Measurements from ENCODE around the gene USH2A.
"Not testable (repeated sequence)": the region's sequence is repeated elsewhere in the genome, so short reads cannot be mapped to it uniquely, and the experiment has no call there.

Gene USH2A

DNA sequence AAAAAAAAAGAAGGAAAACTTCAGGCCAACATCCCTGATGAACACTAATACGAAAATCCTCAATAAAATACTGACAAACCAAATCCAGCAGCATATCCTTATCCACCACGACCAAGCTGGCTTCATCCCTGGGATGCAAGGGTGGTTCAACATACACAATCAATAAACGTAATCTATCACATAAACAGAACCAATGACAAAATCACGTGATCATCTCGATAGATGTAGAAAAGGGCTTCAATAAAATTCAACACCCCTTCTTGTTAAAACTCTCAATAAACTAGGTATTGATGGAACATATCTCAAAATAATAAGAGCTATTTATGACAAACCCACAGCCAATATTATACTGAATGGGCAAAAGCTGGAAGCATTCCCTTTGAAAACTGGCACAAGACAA is 82.7 kb downstream of the USH2A start:
- H3K36me3 Mint-ChIP-seq (ENCODE audit: low read depth); H3K27ac Mint-ChIP-seq; H3K4me3 Mint-ChIP-seq; H3K9me3 Mint-ChIP-seq; DNase-seq; H3K4me1 Mint-ChIP-seq (ENCODE audit: low read depth); H3K27me3 Mint-ChIP-seq: not testable (repeated sequence)

DNA sequence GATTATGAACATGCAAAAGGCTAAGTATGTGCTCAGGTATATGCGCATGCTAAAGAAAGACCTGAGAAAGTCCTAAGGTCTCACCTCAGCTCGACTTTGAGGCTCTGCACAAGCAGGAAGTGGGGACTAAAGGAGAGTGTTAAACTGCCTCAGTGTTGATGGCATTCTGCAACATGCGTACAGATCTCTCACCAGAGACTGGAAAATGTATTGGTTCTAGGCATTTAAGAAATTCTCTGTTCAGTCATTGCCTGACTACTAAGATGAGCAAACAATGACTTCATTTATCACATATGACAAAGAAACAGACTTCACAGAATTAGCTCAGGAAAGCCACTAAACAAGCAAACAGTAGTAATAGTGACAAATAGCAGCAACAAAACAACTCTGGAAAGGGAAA is 90.8 kb downstream of the USH2A start:
- Mint-ChIP-seq H3K4me1 (ENCODE audit: low read depth) (no peaks in the 10 kb centered on the region), H3K27ac (no peak overlapping the region), H3K36me3 (ENCODE audit: low read depth) (no peaks in the 10 kb centered on the region), H3K27me3 (no peaks in the 10 kb centered on the region), H3K9me3 (peaks cover 11% of the 10 kb centered on the region), H3K4me3 (no peak overlapping the region)
- DNase-seq, result no peak

DNA sequence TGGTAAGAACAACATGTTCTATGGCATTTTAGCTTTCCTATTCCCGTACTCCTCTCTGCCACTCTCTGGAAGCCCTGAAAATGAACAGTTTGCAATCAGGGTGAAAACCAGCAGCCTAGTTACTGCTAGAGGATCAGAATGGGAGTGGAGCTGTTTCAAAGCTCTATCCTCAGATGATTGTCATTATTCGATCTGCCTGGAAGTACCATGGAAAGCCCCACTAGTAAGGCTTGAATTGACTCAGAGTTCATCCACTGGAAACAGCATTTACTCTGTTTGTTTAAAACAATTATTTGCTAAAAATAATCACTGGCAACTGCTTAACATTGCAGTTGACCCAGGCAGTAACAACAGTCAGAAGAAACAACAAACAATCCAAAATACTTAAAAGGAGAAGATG is 91.2 kb downstream of the USH2A start:
- Mint-ChIP-seq H3K9me3 (peaks cover 11% of the 10 kb centered on the region), H3K4me3 (no peak overlapping the region), H3K27me3 (no peaks in the 10 kb centered on the region), H3K36me3 (ENCODE audit: low read depth) (no peaks in the 10 kb centered on the region), H3K4me1 (ENCODE audit: low read depth) (no peaks in the 10 kb centered on the region), H3K27ac (no peak overlapping the region)
- DNase-seq, result no peak

DNA sequence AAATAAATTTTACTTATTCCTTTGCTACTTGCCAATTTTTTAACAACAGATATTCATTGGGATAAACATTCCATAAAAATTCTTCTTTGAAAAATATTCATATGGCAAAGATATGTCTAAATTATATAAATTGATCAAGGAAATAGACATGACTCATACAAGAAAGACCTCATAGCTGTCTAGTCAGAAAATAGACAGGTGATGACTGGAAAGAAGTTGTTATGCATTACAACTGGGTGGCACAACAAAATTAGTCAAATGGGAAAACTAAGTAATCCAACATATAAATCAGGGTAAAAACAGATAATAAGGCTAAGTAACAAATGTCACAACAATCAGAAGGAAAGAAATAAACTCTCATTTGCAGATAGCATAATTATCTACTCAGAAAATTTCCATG is 92.0 kb downstream of the USH2A start:
- Mint-ChIP-seq H3K9me3 (peaks cover 14% of the 10 kb centered on the region), H3K27ac (no peak overlapping the region), H3K27me3 (no peaks in the 10 kb centered on the region), H3K4me1 (ENCODE audit: low read depth) (no peaks in the 10 kb centered on the region), H3K36me3 (ENCODE audit: low read depth) (no peaks in the 10 kb centered on the region), H3K4me3 (no peak overlapping the region)
- DNase-seq, result no peak

DNA sequence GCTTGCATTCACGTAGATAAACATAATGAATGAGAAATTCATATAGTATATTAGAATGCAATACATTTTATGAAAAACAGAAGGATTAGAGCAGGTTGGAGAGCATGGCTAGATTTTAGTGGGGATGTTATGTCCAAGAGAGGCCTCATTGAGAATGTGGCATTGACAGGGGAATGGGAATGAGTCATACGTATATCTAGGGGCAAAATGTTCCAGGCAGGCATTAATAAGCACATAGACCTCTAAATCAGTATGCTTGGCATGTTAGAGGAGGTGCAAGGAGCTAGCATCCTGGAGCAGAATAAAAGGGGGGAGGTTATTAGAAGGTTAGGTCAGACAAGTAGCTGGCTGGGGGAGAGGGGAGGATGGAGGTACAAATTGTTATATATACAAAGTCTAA is 93.0 kb downstream of the USH2A start:
- Mint-ChIP-seq H3K27me3 (no peaks in the 10 kb centered on the region), H3K36me3 (ENCODE audit: low read depth) (no peaks in the 10 kb centered on the region), H3K9me3 (peaks cover 14% of the 10 kb centered on the region), H3K4me3 (no peak overlapping the region), H3K27ac (no peak overlapping the region), H3K4me1 (ENCODE audit: low read depth) (no peaks in the 10 kb centered on the region)
- DNase-seq, result no peak

DNA sequence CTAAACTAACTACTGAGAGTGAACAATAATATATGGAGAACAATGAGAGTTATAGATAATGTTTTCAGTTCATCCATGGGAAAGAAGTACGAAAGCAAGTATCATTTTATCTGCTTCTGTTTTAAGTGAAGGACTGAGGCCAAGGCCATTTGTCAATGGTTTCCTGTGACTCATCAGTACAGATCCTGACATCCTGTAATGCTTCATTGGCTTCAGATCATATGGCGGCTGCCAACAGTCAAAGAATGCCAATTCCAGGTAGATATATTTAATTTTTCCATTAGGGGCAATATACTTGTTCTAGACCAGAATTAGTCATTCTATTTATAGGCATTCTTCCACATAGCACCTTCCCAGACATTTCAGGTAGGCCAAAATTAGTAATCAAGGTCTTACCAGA is 97.3 kb downstream of the USH2A start:
- DNase-seq, result no peak
- Mint-ChIP-seq H3K27ac (no peak overlapping the region), H3K4me1 (ENCODE audit: low read depth) (no peaks in the 10 kb centered on the region), H3K4me3 (no peak overlapping the region), H3K36me3 (ENCODE audit: low read depth) (no peaks in the 10 kb centered on the region), H3K9me3 (peaks cover 8% of the 10 kb centered on the region), H3K27me3 (no peaks in the 10 kb centered on the region)

DNA sequence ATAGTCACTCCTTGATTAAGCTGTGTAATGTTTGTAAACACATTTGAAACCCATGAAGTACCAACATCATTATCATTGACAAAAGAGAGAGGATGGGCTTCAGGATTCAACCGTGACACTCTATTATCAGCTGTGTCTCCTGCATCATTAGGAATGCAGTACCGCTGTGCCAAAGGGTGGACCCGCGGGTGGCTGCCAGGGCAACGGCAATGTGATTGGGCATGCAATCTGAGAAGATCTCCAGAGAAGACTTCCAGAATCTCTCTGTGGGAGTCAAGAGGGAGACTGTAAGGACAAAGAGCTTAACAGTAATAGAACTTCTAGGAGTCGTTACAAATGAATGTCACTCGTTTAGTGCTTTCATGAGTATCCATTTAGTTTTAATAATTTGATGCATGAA is 97.9 kb downstream of the USH2A start:
- Mint-ChIP-seq H3K27me3 (no peaks in the 10 kb centered on the region), H3K4me3 (no peak overlapping the region), H3K27ac (no peak overlapping the region), H3K9me3 (peaks cover 6% of the 10 kb centered on the region), H3K36me3 (ENCODE audit: low read depth) (no peaks in the 10 kb centered on the region), H3K4me1 (ENCODE audit: low read depth) (no peaks in the 10 kb centered on the region)
- DNase-seq, result no peak

DNA sequence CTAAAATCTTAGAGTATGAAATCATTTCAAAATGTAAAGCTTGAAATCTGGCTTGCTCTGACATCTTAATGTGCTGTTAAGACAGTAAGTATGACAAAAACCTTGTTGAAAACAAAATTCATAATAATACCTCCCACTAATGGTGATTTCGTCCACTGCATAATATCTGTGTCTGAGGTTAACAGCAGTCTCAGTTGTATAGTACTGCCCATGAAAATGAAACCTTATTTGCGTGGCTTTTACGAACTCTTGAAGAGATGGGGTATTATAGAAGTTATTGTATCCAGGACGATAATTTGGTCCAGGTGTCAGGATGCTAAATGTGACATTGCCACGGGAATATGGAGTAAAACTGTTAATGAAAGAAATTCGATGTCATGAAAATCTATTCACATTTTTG is 99.9 kb downstream of the USH2A start:
- DNase-seq, result no peak
- Mint-ChIP-seq H3K27me3 (no peaks in the 10 kb centered on the region), H3K4me3 (no peak overlapping the region), H3K4me1 (ENCODE audit: low read depth) (no peaks in the 10 kb centered on the region), H3K27ac (no peak overlapping the region), H3K36me3 (ENCODE audit: low read depth) (no peaks in the 10 kb centered on the region), H3K9me3 (peaks cover 4% of the 10 kb centered on the region)

DNA sequence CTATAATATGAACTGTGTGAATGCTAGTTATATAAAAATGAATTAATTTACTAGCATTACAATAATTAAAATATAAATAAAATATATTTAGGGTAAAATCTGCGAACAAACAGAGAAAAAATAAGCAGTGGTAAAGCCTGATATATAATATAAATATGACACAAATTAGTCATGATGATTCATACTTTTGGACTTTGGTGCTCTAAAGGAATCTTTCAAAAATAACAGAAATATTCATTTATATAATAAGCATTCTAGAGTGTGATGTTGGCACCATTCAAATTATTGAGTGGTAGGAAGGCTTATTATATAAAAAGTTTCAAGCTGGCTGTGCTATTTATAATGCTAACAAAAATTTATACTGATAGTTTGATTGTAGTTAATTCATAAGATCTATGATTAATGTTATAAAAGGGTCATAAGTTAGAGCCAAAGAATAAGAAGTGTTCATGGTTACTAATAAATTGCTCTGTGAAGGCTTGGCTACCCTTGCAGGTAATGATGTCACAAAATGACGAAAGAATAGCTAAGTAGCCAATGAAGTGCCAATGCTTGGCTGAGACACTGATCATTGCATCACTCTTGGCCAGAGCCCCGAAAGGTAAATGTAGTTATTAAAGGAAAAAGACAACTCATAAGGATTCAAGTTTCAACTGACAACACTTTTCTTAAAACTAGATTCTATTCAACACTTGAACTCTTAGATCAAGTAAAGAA is 108.7 kb downstream of the USH2A start:
- Mint-ChIP-seq H3K27me3 (no peaks in the 10 kb centered on the region), H3K4me1 (ENCODE audit: low read depth) (no peaks in the 10 kb centered on the region), H3K9me3 (peaks cover 9% of the 10 kb centered on the region), H3K27ac (no peak overlapping the region), H3K4me3 (no peak overlapping the region), H3K36me3 (ENCODE audit: low read depth) (no peaks in the 10 kb centered on the region)
- no peak for DNase-seq

DNA sequence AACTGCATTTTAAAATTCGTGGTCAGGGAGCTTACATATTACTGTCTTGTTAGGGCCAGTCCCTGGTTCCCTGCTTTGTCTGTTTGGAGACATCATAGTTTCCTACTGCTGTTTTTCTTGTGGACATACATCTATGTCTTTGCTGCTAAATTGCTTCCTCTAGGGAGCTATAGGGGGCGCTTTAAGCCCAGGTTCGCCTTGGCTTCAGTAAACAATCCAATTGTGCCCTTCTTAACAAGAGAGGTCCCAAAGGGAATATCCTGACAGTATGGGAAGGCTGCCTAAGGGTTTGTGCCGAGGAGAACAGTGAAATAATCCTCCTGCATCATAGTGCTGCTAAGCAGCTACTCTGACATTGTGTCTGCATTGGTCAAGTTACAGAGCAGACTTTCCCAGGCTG is 112.5 kb downstream of the USH2A start:
- Mint-ChIP-seq H3K4me3 (no peak overlapping the region), H3K27me3 (no peaks in the 10 kb centered on the region), H3K36me3 (ENCODE audit: low read depth) (no peaks in the 10 kb centered on the region), H3K4me1 (ENCODE audit: low read depth) (no peaks in the 10 kb centered on the region), H3K27ac (no peak overlapping the region), H3K9me3 (peaks cover 7% of the 10 kb centered on the region)
- no peak for DNase-seq

DNA sequence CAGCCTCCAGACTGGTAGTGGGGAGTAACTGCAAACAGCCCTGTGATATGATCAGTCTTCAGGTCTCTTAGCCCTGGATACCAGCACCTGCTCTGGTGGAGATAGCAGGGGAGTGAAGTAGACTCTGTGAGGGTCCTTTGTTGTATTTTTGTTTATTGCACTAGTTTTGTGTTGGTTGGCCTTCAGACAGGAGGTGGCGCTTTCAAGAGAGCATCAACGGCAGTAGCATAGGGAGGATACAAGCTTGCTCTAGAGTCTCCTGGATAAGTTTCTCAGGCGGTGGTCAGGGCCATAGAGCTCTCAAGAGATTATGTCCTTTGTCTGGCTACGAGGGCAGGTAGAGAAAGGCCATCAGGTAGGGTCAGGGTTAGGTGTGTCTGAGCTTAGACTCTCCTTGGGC is 116.4 kb downstream of the USH2A start:
- Mint-ChIP-seq H3K9me3 (peaks cover 9% of the 10 kb centered on the region), H3K4me1 (ENCODE audit: low read depth) (no peaks in the 10 kb centered on the region), H3K27me3 (no peaks in the 10 kb centered on the region), H3K36me3 (ENCODE audit: low read depth) (no peaks in the 10 kb centered on the region), H3K4me3 (no peak overlapping the region), H3K27ac (no peak overlapping the region)
- DNase-seq, result no peak

DNA sequence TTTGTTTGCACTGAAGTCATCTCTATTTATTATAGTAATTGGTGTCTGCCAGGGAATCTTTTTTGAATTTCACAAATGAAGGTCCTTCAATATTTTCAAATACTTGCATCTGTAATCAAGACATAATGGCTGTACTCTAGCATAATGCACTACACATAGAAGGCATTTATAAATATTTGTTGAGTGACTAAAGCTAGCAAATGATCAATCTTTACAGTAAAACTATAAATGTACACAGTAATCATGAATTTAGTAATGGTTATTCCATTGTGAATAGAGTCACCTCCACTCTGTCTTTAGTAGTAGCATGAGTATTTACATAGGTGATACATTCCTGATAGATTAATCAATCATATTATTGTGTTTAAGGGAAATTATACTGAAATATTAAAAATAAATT is 119.6 kb downstream of the USH2A start:
- no peak overlapping the region for H3K27ac Mint-ChIP-seq
- H3K4me1 Mint-ChIP-seq (ENCODE audit: low read depth), result no peaks in the 10 kb centered on the region
- no peak for DNase-seq
- H3K9me3 Mint-ChIP-seq, result peaks cover 9% of the 10 kb centered on the region
- no peaks in the 10 kb centered on the region for H3K36me3 Mint-ChIP-seq (ENCODE audit: low read depth)
- H3K27me3 Mint-ChIP-seq, result no peaks in the 10 kb centered on the region
- H3K4me3 Mint-ChIP-seq, result no peak overlapping the region

DNA sequence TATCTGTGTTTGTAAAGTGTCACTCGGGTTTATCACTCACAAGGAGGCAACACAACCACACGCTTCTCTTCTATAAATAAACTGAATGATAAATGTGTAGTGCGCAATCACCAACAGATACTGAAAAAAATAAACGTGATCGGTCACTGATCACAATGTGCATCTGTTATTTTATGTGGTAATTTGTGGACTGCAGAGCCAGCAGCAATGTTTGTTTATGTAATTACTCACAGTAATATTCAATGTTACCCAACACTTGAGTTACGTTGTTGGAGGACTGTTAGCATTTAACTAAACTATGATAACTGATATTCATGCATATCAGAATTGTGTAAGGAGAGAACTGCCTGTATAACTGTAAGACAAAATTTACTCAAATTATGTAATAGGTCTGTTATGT is 129.6 kb downstream of the USH2A start:
- Mint-ChIP-seq H3K4me1 (ENCODE audit: low read depth) (no peaks in the 10 kb centered on the region), H3K27ac (no peak overlapping the region), H3K27me3 (no peaks in the 10 kb centered on the region), H3K36me3 (ENCODE audit: low read depth) (no peaks in the 10 kb centered on the region), H3K9me3 (peaks cover 7% of the 10 kb centered on the region), H3K4me3 (no peak overlapping the region)
- DNase-seq, result no peak

DNA sequence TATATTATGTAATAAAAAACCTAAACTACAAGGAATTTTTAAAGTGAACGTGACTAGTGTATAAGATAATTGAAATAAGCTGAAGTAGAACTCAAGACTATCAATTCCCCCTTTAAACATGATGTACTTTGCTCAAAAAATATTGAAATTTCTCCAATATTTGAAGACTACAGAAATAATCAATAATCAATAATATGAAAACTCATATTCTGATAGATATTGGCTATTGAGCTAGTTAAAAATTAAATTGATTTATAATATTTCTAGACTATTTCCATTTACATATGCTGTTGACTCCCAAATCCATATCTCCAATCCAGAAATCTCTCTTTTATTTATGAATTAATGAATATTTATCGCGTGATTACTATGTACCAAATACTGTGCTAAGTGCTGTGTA is 133.2 kb downstream of the USH2A start:
- no peaks in the 10 kb centered on the region for H3K4me1 Mint-ChIP-seq (ENCODE audit: low read depth)
- no peak for DNase-seq
- H3K9me3 Mint-ChIP-seq, result peaks cover 13% of the 10 kb centered on the region
- no peak overlapping the region for H3K4me3 Mint-ChIP-seq
- H3K27me3 Mint-ChIP-seq, result no peaks in the 10 kb centered on the region
- no peaks in the 10 kb centered on the region for H3K36me3 Mint-ChIP-seq (ENCODE audit: low read depth)
- H3K27ac Mint-ChIP-seq, result no peak overlapping the region

DNA sequence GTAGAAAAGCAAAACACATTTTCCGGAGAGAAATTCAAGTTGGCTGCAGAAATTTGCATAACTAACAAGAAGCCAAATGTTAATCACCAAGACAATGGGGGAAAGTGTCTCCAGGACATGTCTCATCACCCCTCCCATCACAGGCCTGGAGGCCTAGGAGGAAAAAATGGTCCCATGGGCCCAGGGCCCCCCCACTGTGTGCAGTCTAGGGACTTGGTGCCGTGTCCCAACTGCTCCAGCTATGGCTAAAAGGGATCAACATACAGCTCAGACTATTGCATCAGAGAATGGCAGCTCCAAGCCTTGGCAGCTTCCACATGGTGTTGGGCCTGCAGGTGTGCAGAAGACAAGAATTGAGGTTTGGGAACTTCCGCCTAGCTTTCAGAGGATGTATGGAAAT is 138.2 kb downstream of the USH2A start:
- no peaks in the 10 kb centered on the region for H3K36me3 Mint-ChIP-seq (ENCODE audit: low read depth)
- DNase-seq, result no peak
- H3K4me3 Mint-ChIP-seq, result no peak overlapping the region
- H3K27ac Mint-ChIP-seq, result no peak overlapping the region
- H3K9me3 Mint-ChIP-seq, result peaks cover 11% of the 10 kb centered on the region
- no peaks in the 10 kb centered on the region for H3K27me3 Mint-ChIP-seq
- H3K4me1 Mint-ChIP-seq (ENCODE audit: low read depth), result no peaks in the 10 kb centered on the region

DNA sequence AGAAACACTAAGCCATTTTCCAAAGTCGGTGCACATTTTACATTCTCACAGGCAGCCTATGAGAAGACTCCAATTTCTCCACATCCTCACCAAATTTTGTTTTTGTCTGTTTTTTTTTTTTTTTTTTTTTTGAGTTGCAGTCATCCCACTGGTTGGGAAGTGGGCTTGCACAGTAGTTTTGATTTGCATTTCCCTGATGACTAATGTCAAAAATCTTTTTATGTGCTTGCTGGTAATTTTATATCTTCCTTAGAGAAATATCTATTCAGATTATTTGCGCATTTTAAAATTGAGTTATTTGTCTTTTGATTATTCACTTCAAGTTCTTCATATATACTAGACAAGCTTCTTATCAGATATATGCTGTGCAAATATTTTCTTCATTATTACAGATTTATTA is 141.5 kb downstream of the USH2A start:
- Mint-ChIP-seq H3K27me3 (no peaks in the 10 kb centered on the region), H3K4me1 (ENCODE audit: low read depth) (no peaks in the 10 kb centered on the region), H3K36me3 (ENCODE audit: low read depth) (no peaks in the 10 kb centered on the region), H3K27ac (no peak overlapping the region), H3K9me3 (peaks cover 11% of the 10 kb centered on the region), H3K4me3 (no peak overlapping the region)
- DNase-seq, result no peak
